ENCODE data around the gene BUD31. TPM values are rescaled to one million over a fixed set of nuclear protein-coding genes. Genes with fewer than 3 reads are reported as not detected.

Gene BUD31
- total and polyA plus RNA-seq, 9 of the 15 experiments (the other 6 are each of a cell fraction or from before 2014, with no cell fraction given) = 105 to 342 (median 247) TPM

DNA sequence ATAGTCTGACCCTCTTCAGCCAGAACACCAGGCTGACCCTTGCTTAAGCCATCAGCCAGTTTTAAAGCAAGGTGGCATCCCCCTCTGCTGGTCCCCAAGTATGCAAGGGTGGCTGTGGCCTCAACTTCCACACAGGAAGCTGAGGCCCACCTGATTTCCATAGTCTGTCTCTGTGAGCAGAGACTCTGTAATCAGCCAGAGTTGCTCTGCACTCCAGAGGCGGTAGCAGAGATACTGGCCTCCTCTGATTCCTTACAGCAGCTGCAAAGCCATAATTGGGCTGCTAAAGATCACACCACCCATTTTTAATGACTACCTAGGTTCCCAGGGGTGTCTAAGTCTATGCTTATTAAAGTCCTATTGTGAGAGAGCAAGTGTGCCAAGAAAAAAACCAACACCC, 2.2 kb upstream of the BUD31 start:
- intact Hi-C loops (cut with micrococcal nuclease) (no loop called here), in situ Hi-C loops (cut with MboI) (no loop called here)
- 6% methylated on average over 1 of the region's 1 CpG for WGBS (ENCODE audit: insufficient coverage, low coverage, missing lambda C conversion rate)
- no TSS peak for BruUV-seq (replicated peaks)
- Histone ChIP-seq H3K27ac (ENCODE audit: extremely low read depth, low read depth, low read length) (peak overlapping the region; percentile 12), H2AFZ (ENCODE audit: low read depth, low read length) (no peak overlapping the region), H3K4me1 (replicated peaks in 1 of 2; ENCODE audit: control insufficient read depth in 2 of 2, insufficient read depth in 2 of 2, low read length in 2 of 2) (peaks cover 20% of the 10 kb centered on the region in 2 experiments; a peak in 4 of 5 replicates), H3K27me3 (ENCODE audit: control insufficient read depth in 2 of 2, insufficient read depth in 2 of 2, low read length in 2 of 2) (no peaks in the 10 kb centered on the region), H4K20me1 (replicated peaks; ENCODE audit: control insufficient read depth, insufficient read depth, low read length) (peaks cover 34% of the 10 kb centered on the region), H3K4me3 (peak overlapping the region; percentile 97; the same call in 1 of the 2 replicates), H3K9ac (ENCODE audit: insufficient read depth in 1 of 2, low read depth in 2 of 2, low read length in 2 of 2) (peak overlapping the region; percentile 57 to 100; a peak in 3 of 4 replicates), H3K4me2 (ENCODE audit: insufficient read depth, low read length) (peak overlapping the region; percentile 99), H3K9me3 (replicated peaks; ENCODE audit: control insufficient read depth, insufficient read depth, low read depth, low read length) (no peaks in the 10 kb centered on the region), H3K79me2 (ENCODE audit: control insufficient read depth, insufficient read depth, low read length) (peaks cover 76% of the 10 kb centered on the region), H3K36me3 (ENCODE audit: control insufficient read depth, insufficient read depth, low read length) (peaks cover 75% of the 10 kb centered on the region), H3K9me1 (ENCODE audit: control insufficient read depth, insufficient read depth, low read length) (no peaks in the 10 kb centered on the region)
- peak; percentile 6; the same call in 1 of the 3 replicates for ATAC-seq
- ChIA-PET CTCF (ENCODE audit: low intra/inter-chr PET ratio) (no interaction called here), POLR2A (interaction anchor here (0.6 to 4.4 kb wide), 6 partner anchors 7 to 370 kb away, joined by 3 to 50 read pairs (median 4); no protein-coding TSS in a partner anchor)
- no peak for TF ChIP-seq SRSF9 (IDR thresholded peaks at IDR 0.05; ENCODE audit: borderline replicate concordance, low read depth, low read length)
- TF ChIP-seq STAG1 (CRISPR knock-in tag; IDR thresholded peaks at IDR 0.05; ENCODE audit: borderline replicate concordance) = no peak
- TF ChIP-seq ZFP1 (CRISPR knock-in tag; IDR thresholded peaks at IDR 0.05) = peak; percentile 6; the same call in 1 of the 2 replicates
- TF ChIP-seq ZFX (CRISPR knock-in tag; IDR thresholded peaks at IDR 0.05) = no peak
- TF ChIP-seq, protein P1, sequence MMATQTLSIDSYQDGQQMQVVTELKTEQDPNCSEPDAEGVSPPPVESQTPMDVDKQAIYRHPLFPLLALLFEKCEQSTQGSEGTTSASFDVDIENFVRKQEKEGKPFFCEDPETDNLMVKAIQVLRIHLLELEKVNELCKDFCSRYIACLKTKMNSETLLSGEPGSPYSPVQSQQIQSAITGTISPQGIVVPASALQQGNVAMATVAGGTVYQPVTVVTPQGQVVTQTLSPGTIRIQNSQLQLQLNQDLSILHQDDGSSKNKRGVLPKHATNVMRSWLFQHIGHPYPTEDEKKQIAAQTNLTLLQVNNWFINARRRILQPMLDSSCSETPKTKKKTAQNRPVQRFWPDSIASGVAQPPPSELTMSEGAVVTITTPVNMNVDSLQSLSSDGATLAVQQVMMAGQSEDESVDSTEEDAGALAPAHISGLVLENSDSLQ (IDR thresholded peaks at IDR 0.05) = no peak
- TF ChIP-seq POLR2AphosphoS5 (IDR thresholded peaks at IDR 0.05; ENCODE audit: control insufficient read depth, insufficient read depth, low read depth, low read length) = peak; percentile 33; the same call in 1 of the 2 replicates
- no peak for TF ChIP-seq ZNF778 (CRISPR knock-in tag; IDR thresholded peaks at IDR 0.05)
- FAIRE-seq = no peak
- peak in 2 of 4 experiments; percentile 44 to 53 for DNase-seq (ENCODE audit: extremely low read depth in 1 of 4, low spot score in 3 of 4)
